K562 (cell line): Measurements from ENCODE around the gene NAA10. TPM values are rescaled to one million over a fixed set of nuclear protein-coding genes. Genes with fewer than 3 reads are reported as not detected.

ENCODE experiments used
- BCOR ChIP-seq: fragments of 450-650 bp; IDR thresholded peaks from 2 replicates; pipeline ENCODE4 v1.6.1; 2016
- ZBTB40 ChIP-seq, 2 experiments: fragments of 450-650 bp in 1 of 2; sonication (generic) in 1 of 2; formaldehyde crosslinking in 1 of 2; IDR thresholded peaks; 2 replicates each; pipeline versions ENCODE4 v1.7.1 to v1.9.0; 2016 to 2022; ENCODE audit warnings: inconsistent platforms in 1 of 2, mild to moderate bottlenecking in 1 of 2, missing genetic modification reagents in 1 of 2
- ZBTB7A ChIP-seq: IDR thresholded peaks from 2 replicates; pipeline ENCODE4 v1.6.1; 2011; ENCODE audit warnings: low read depth, mild to moderate bottlenecking, low read length, moderate library complexity, borderline replicate concordance; ENCODE audit not compliant: control insufficient read depth
- ZNF121 ChIP-seq: sonication (generic); formaldehyde crosslinking; conservative IDR thresholded peaks from 2 replicates; pipeline ENCODE4 v1.8.0; 2022; ENCODE audit warnings: missing genetic modification reagents
- ZNF395 ChIP-seq: fragments of 200-800 bp; sonication (Bioruptor generic); IDR thresholded peaks from 2 replicates; pipeline ENCODE4 v1.6.1; 2017; ENCODE audit warnings: missing genetic modification characterization, missing compliant biosample characterization
- polyA plus RNA-seq, 8 experiments: library from polyadenylated mRNA; depleted of rRNA in 4 of 8; stranded (reverse) in 5 of 8; unstranded in 3 of 8; fragments of >200 nt; fragmentation: Nextera tagmentation in 2 of 8; fragmentation: Illumina TruSeq in 1 of 8; extraction: Ambion mirVana in 2 of 8; extraction: Trizol in 1 of 8; gene quantifications; 2 replicates each; pipeline versions ENCODE4 v1.2.1 to v1.2.3, GENCODE V29; 2011 to 2014; ENCODE audit warnings: inconsistent platforms in 1 of 8, missing spikeins in 1 of 8
- total RNA-seq, 7 experiments: library from RNA; depleted of rRNA in 6 of 7; stranded (reverse); fragments of >200 nt in 6 of 7; fragmentation: Illumina TruSeq in 2 of 7; extraction: Trizol in 2 of 7; gene quantifications; 2 replicates each; pipeline versions ENCODE4 v1.2.1 to v1.2.3, GENCODE V29; 2011 to 2021; ENCODE audit warnings: low replicate concordance in 1 of 7
- TF ChIP-seq, protein P1 (sequence below): fragments of 200-400 bp; formaldehyde crosslinking; IDR thresholded peaks from 2 replicates; pipeline ENCODE4 v1.6.1; 2017; ENCODE audit warnings: mild to moderate bottlenecking, low read depth, low read length, moderate library complexity
- TF ChIP-seq, protein P2 (sequence below): sonication (generic); formaldehyde crosslinking; IDR thresholded peaks from 2 replicates; pipeline ENCODE4 v1.8.0; 2022; ENCODE audit warnings: mild to moderate bottlenecking, missing genetic modification reagents

Gene NAA10
- total and polyA plus RNA-seq, 9 of the 15 experiments (the other 6 are each of a cell fraction or from before 2014, with no cell fraction given) = 11.1 to 250 (median 134) TPM

DNA sequence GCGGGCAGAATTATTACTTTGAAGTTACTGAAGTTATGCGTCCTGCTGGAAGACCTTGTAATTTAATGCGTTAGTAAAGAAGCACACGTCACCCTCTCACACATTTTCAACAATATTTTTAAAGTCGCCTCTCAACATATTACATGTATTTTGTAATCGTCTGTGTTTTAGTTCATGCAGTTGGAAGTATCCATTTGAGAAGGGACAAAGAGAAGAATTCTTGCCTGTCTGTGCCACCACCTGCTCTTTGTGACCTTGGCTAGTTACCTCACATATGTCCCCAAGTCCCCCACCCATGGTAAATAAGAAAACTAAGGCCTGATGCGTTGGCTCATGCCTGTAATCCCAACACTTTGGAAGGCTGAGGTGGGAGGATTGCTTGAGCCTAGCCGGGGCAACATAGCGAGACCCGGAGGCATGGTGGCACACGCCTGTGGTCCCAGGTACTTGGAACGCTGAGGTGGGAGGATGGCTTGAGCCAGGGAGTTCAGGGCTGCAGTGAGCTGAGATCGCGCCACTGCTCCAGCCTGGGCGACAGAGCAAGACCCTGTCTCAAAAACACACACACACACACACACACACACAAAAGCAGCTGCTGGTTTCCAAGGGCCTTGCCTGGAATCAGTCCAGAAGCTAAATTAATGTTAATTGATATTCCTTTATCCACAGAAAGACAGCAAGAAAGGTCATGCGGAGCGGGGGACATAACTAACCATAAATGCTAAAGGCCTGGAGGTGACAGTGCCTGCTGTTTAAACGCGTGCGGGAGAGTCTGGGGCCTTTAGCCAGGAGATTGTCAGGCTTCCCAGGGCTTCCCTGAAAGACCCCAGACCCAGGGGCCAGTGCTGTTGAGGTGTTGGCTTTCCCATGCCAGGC, 38.5 kb upstream of the NAA10 start (continued):
- TF ChIP-seq ZBTB40 (IDR thresholded peaks at IDR 0.05) (0 out of 2 replicates have a peak, but pooled peaks have one; percentile 34), ZBTB40 (CRISPR knock-in tag; IDR thresholded peaks at IDR 0.05) (no peak), BCOR (0 out of 2 replicates have a peak, but pooled peaks have one; percentile 44), ZBTB7A (0 out of 2 replicates have a peak, but pooled peaks have one; percentile 24), ZNF395 (CRISPR knock-in tag) (0 out of 2 replicates have a peak, but pooled peaks have one; percentile 62), ZNF121 (CRISPR knock-in tag) (peak; percentile 100)
- TF ChIP-seq, protein P1, sequence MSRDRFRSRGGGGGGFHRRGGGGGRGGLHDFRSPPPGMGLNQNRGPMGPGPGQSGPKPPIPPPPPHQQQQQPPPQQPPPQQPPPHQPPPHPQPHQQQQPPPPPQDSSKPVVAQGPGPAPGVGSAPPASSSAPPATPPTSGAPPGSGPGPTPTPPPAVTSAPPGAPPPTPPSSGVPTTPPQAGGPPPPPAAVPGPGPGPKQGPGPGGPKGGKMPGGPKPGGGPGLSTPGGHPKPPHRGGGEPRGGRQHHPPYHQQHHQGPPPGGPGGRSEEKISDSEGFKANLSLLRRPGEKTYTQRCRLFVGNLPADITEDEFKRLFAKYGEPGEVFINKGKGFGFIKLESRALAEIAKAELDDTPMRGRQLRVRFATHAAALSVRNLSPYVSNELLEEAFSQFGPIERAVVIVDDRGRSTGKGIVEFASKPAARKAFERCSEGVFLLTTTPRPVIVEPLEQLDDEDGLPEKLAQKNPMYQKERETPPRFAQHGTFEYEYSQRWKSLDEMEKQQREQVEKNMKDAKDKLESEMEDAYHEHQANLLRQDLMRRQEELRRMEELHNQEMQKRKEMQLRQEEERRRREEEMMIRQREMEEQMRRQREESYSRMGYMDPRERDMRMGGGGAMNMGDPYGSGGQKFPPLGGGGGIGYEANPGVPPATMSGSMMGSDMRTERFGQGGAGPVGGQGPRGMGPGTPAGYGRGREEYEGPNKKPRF = no peak
- TF ChIP-seq, protein P2, sequence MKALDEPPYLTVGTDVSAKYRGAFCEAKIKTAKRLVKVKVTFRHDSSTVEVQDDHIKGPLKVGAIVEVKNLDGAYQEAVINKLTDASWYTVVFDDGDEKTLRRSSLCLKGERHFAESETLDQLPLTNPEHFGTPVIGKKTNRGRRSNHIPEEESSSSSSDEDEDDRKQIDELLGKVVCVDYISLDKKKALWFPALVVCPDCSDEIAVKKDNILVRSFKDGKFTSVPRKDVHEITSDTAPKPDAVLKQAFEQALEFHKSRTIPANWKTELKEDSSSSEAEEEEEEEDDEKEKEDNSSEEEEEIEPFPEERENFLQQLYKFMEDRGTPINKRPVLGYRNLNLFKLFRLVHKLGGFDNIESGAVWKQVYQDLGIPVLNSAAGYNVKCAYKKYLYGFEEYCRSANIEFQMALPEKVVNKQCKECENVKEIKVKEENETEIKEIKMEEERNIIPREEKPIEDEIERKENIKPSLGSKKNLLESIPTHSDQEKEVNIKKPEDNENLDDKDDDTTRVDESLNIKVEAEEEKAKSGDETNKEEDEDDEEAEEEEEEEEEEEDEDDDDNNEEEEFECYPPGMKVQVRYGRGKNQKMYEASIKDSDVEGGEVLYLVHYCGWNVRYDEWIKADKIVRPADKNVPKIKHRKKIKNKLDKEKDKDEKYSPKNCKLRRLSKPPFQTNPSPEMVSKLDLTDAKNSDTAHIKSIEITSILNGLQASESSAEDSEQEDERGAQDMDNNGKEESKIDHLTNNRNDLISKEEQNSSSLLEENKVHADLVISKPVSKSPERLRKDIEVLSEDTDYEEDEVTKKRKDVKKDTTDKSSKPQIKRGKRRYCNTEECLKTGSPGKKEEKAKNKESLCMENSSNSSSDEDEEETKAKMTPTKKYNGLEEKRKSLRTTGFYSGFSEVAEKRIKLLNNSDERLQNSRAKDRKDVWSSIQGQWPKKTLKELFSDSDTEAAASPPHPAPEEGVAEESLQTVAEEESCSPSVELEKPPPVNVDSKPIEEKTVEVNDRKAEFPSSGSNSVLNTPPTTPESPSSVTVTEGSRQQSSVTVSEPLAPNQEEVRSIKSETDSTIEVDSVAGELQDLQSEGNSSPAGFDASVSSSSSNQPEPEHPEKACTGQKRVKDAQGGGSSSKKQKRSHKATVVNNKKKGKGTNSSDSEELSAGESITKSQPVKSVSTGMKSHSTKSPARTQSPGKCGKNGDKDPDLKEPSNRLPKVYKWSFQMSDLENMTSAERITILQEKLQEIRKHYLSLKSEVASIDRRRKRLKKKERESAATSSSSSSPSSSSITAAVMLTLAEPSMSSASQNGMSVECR (CRISPR knock-in tag) = 0 out of 2 replicates have a peak, but pooled peaks have one; percentile 37
